Neuronal stem cell (in vitro differentiated cells): ENCODE data around the gene EVI5L.
"Not testable (repeated sequence)": the region's sequence is repeated elsewhere in the genome, so short reads cannot be mapped to it uniquely, and the experiment has no call there.

Source experiments
- DNase-seq: peaks from one replicate; pipeline ENCODE4 v3.0.0-alpha.2; 2013; ENCODE audit warnings: low spot score
- H2AFZ ChIP-seq: one replicate; pipeline ENCODE4 v1.6.1; 2013; ENCODE audit warnings: mild to moderate bottlenecking, low read length, inconsistent platforms
- H2AK5ac ChIP-seq: 2 replicates; pipeline ENCODE4 v1.6.1; 2013; ENCODE audit warnings: low read depth, mild to moderate bottlenecking, inconsistent platforms, low read length, moderate library complexity, mixed read lengths
- H2BK120ac ChIP-seq: 2 replicates; pipeline ENCODE4 v1.6.1; 2013; ENCODE audit warnings: low read depth, mild to moderate bottlenecking, inconsistent platforms, low read length, moderate library complexity, mixed read lengths
- H2BK12ac ChIP-seq: one replicate; pipeline ENCODE4 v1.6.1; 2013; ENCODE audit warnings: low read length, inconsistent platforms
- H2BK15ac ChIP-seq: 2 replicates; pipeline ENCODE4 v1.6.1; 2013; ENCODE audit warnings: mild to moderate bottlenecking, low read length, inconsistent platforms, mixed read lengths
- H2BK5ac ChIP-seq: one replicate; pipeline ENCODE4 v1.6.1; 2013; ENCODE audit warnings: inconsistent platforms, mild to moderate bottlenecking, low read length, moderate library complexity
- H3K14ac ChIP-seq: one replicate; pipeline ENCODE4 v1.6.1; 2013; ENCODE audit warnings: low read length, inconsistent platforms
- H3K18ac ChIP-seq: 2 replicates; pipeline ENCODE4 v1.6.1; 2013; ENCODE audit warnings: low read length, inconsistent platforms
- H3K23ac ChIP-seq: 2 replicates; pipeline ENCODE4 v1.6.1; 2013; ENCODE audit warnings: low read depth, mild to moderate bottlenecking, mixed read lengths, low read length, inconsistent platforms; ENCODE audit not compliant: poor library complexity
- H3K27ac ChIP-seq: replicated peaks from 3 replicates; pipeline ENCODE4 v1.5.1; 2013; ENCODE audit warnings: low read length, inconsistent platforms
- H3K27me3 ChIP-seq, 3 experiments: 2 replicates each; pipeline ENCODE4 v1.6.1; 2013; ENCODE audit warnings: low read length in 3 of 3, mild to moderate bottlenecking in 2 of 3, inconsistent platforms in 1 of 3, low read depth in 1 of 3, mixed read lengths in 1 of 3, moderate library complexity in 1 of 3; ENCODE audit not compliant: control insufficient read depth in 3 of 3, insufficient read depth in 3 of 3
- H3K36me3 ChIP-seq, 2 donors: replicated peaks in 1 of 2; 2 replicates each; pipeline ENCODE4 v1.6.1; 2013; ENCODE audit warnings: low read length in 2 of 2; ENCODE audit not compliant: control insufficient read depth in 2 of 2, insufficient read depth in 2 of 2
- H3K4ac ChIP-seq: 2 replicates; pipeline ENCODE4 v1.6.1; 2013; ENCODE audit warnings: inconsistent platforms, mild to moderate bottlenecking, low read length, moderate library complexity
- H3K4me1 ChIP-seq, 2 donors: 1 replicate in 1 of 2; 2 replicates in 1 of 2; pipeline ENCODE4 v1.6.1; 2013; ENCODE audit warnings: low read length in 2 of 2, low read depth in 1 of 2; ENCODE audit not compliant: control insufficient read depth in 2 of 2, insufficient read depth in 1 of 2
- H3K4me2 ChIP-seq: one replicate; pipeline ENCODE4 v1.6.1; 2013; ENCODE audit warnings: mild to moderate bottlenecking, low read length, inconsistent platforms; ENCODE audit not compliant: insufficient read depth, poor library complexity, severe bottlenecking
- H3K4me3 ChIP-seq, 2 donors: 2 replicates each; pipeline ENCODE4 v1.5.1; 2013; ENCODE audit warnings: low read length in 2 of 2, mild to moderate bottlenecking in 2 of 2, inconsistent platforms in 1 of 2, moderate library complexity in 1 of 2
- H3K79me1 ChIP-seq: one replicate; pipeline ENCODE4 v1.6.1; 2013; ENCODE audit warnings: low read depth, mild to moderate bottlenecking, inconsistent platforms, low read length, moderate library complexity
- H3K9ac ChIP-seq: one replicate; pipeline ENCODE4 v1.6.1; 2013; ENCODE audit warnings: mild to moderate bottlenecking, low read depth, low read length, inconsistent platforms; ENCODE audit not compliant: poor library complexity
- H3K9me3 ChIP-seq, 2 donors: replicated peaks in 1 of 2; 2 replicates each; pipeline versions ENCODE3 to v1.6.1; 2013; ENCODE audit warnings: low read length in 2 of 2, mild to moderate bottlenecking in 2 of 2, inconsistent platforms in 1 of 2, low read depth in 1 of 2, mixed read lengths in 1 of 2, moderate library complexity in 1 of 2; ENCODE audit not compliant: control insufficient read depth in 2 of 2, insufficient read depth in 1 of 2
- H4K8ac ChIP-seq: one replicate; pipeline ENCODE4 v1.6.1; 2013; ENCODE audit warnings: low read depth, mild to moderate bottlenecking, inconsistent platforms, low read length, moderate library complexity
- H4K91ac ChIP-seq: one replicate; pipeline ENCODE4 v1.6.1; 2013; ENCODE audit warnings: low read length, low read depth, mild to moderate bottlenecking, inconsistent platforms; ENCODE audit not compliant: poor library complexity
- WGBS, 2 donors: extraction: QIAGEN DNeasy Blood & Tissue Kit; methylation state at CpG; one replicate each; pipeline ENCODE4 v1.1.7; 2013; ENCODE audit warnings: missing lambda C conversion rate in 2 of 2, mixed read lengths in 1 of 2; ENCODE audit not compliant: insufficient read length in 2 of 2, insufficient replicate concordance in 1 of 2; ENCODE audit errors: extremely low coverage in 2 of 2; 5-methylcytosine and 5-hydroxymethylcytosine counted together

Gene EVI5L

DNA sequence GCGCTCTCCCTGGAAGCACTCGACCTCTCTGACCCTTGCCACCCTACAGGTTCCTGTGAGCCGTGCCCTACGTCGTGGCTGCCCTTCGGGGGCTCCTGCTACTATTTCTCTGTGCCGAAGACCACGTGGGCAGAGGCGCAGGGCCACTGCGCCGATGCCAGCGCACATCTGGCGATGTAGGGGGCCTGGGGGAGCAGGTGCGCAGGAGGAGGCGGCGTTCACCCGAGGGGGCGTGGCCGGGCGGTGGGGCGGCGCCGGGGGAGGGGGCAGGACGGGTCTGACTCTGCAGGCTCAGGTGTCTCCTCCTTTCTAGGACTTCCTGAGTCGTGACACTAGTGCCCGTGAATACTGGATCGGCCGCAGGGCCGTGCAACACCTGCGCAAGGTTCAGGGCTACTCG is 40.6 kb upstream of the EVI5L start:
- Histone ChIP-seq H3K18ac (peak overlapping the region; percentile 83), H3K4me1 (peaks cover 0 to 13% of the 10 kb centered on the region in 2 donors), H2AK5ac (peak overlapping the region; percentile 75), H4K91ac (no peak overlapping the region), H3K4ac (no peak overlapping the region), H2AFZ (no peak overlapping the region), H4K8ac (no peak overlapping the region), H3K4me3 (peak overlapping the region in 1 of 2 donors; percentile 0), H2BK5ac (no peak overlapping the region), H3K23ac (peak overlapping the region; percentile 95), H2BK15ac (no peak overlapping the region), H3K9ac (no peak overlapping the region), H3K36me3 (no peaks in the 10 kb centered on the region), H3K79me1 (peaks cover 4% of the 10 kb centered on the region), H3K9me3 (peaks cover 5 to 8% of the 10 kb centered on the region in 2 donors), H3K4me2 (peak overlapping the region; percentile 33), H3K27ac (no peak overlapping the region), H2BK120ac (peak overlapping the region; percentile 31), H3K27me3 (peaks cover 16 to 53% (median 40%) of the 10 kb centered on the region in 3 experiments), H3K14ac (peak overlapping the region; percentile 71), H2BK12ac (no peak overlapping the region)
- no peak for DNase-seq
- no CpG with 5 or more reads among the region's 31 CpGs for WGBS, 2 donors

DNA sequence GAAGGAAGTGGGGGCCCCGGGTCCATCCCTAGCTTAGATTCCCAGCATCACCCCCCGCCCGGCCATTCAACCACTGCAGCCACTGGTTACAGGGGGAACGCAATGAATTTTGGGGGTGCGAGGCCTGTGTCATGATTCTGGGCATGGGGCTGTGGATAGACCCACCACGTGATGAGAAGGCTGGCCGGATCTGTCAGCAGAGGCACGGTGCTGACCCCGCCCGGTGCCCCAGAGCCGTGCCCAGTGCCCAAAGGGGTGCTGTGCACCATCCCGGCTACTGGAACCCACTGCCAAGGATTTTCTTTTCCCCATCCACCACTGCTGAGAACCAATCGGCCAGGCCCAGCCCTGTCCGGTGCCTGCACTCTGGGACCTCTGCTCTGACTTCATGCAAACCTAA is 39.6 kb upstream of the EVI5L start:
- no peak overlapping the region for H3K4me3 ChIP-seq

DNA sequence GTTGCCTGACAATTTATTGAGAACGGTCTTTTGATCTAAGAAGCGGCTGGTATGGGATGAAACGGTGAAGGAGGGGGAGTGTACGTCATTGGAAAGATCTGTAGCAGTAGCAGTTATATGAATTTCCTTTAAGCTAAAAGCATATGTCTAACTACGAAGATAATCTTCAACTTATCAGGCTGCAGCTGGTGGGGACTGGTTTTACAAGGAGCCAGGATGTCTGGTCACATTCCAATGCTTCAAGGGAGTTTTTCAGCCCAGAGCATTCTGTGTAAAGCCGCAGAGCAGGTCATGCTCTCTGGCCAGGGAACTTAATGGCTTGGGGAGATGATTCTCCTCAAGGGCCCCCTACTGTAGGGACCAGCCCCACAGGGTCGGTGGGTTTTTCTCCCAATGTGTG is 37.7 kb upstream of the EVI5L start:
- H3K9ac ChIP-seq: no peak overlapping the region
- no peak overlapping the region for H4K8ac ChIP-seq
- no CpG with 5 or more reads among the region's 7 CpGs for WGBS, 2 donors
- no peak overlapping the region for H3K4me3 ChIP-seq
- H3K4me2 ChIP-seq: no peak overlapping the region
- H3K18ac ChIP-seq: no peak overlapping the region
- no peak overlapping the region for H3K14ac ChIP-seq
- H2BK5ac ChIP-seq: no peak overlapping the region
- peaks cover 4% of the 10 kb centered on the region for H3K79me1 ChIP-seq
- H3K23ac ChIP-seq: no peak overlapping the region
- H3K4me1 ChIP-seq: peaks cover 0 to 12% of the 10 kb centered on the region in 2 donors
- H2BK15ac ChIP-seq: no peak overlapping the region
- H2BK120ac ChIP-seq: no peak overlapping the region
- no peaks in the 10 kb centered on the region for H3K36me3 ChIP-seq
- no peak for DNase-seq
- no peak overlapping the region for H2AK5ac ChIP-seq
- H3K27ac ChIP-seq: no peak overlapping the region
- peaks cover 16 to 58% (median 34%) of the 10 kb centered on the region in 3 experiments for H3K27me3 ChIP-seq
- H2AFZ ChIP-seq: no peak overlapping the region
- H3K4ac ChIP-seq: no peak overlapping the region
- H4K91ac ChIP-seq: no peak overlapping the region
- peaks cover 5 to 8% of the 10 kb centered on the region in 2 donors for H3K9me3 ChIP-seq
- H2BK12ac ChIP-seq: no peak overlapping the region

More for the DNA sequence above, 39.6 kb upstream of the EVI5L start:
- Histone ChIP-seq H3K4me2 (no peak overlapping the region), H3K36me3 (no peaks in the 10 kb centered on the region), H3K27me3 (peaks cover 16 to 53% (median 40%) of the 10 kb centered on the region in 3 experiments), H3K23ac (no peak overlapping the region), H2BK5ac (peak overlapping the region; percentile 75), H2BK12ac (no peak overlapping the region), H3K27ac (no peak overlapping the region), H3K18ac (no peak overlapping the region), H3K79me1 (peaks cover 4% of the 10 kb centered on the region), H2AFZ (no peak overlapping the region), H3K14ac (no peak overlapping the region), H3K9me3 (peaks cover 5 to 8% of the 10 kb centered on the region in 2 donors), H3K4ac (no peak overlapping the region), H2BK15ac (peak overlapping the region; percentile 58), H4K8ac (no peak overlapping the region), H3K9ac (no peak overlapping the region), H2BK120ac (no peak overlapping the region), H2AK5ac (peak overlapping the region; percentile 84), H3K4me1 (peaks cover 0 to 13% of the 10 kb centered on the region in 2 donors), H4K91ac (no peak overlapping the region)
- WGBS, 2 donors: no CpG with 5 or more reads among the region's 14 CpGs
- DNase-seq: no peak

DNA sequence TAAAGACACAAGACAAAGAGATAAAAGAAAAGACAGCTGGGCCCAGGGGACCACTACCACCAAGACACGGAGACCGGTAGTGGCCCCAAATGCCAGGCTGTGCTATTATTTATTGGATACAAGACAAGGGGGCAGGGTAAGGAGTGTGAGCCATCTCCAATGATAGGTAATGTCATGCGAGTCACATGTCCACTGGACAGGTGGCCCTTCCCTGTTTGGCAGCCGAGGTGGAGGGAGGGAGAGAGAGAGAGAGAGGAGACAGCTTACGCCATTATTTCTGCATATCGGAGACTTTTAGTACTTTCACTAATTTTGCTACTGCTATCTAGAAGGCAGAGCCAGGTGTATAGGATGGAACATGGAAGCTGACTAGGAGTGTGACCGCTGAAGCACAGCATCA is 37.3 kb upstream of the EVI5L start:
- H3K27ac ChIP-seq, H3K79me1 ChIP-seq, H3K36me3 ChIP-seq, H2BK15ac ChIP-seq, H3K23ac ChIP-seq, H3K4me2 ChIP-seq, H3K4ac ChIP-seq, H2BK5ac ChIP-seq, H2BK120ac ChIP-seq, H2BK12ac ChIP-seq, H3K9me3 ChIP-seq, H4K91ac ChIP-seq, H3K18ac ChIP-seq, H3K14ac ChIP-seq, H2AK5ac ChIP-seq, H2AFZ ChIP-seq, H3K9ac ChIP-seq, DNase-seq, H3K4me3 ChIP-seq, H4K8ac ChIP-seq: not testable (repeated sequence)
- H3K27me3 ChIP-seq: peaks cover 13 to 56% (median 29%) of the 10 kb centered on the region in 3 experiments
- WGBS, 2 donors: no CpG with 5 or more reads among the region's 7 CpGs
- peaks cover 0 to 11% of the 10 kb centered on the region in 2 donors for H3K4me1 ChIP-seq
